H1 (cell line): ENCODE results near the gene GDPD4. TPM values are rescaled to one million over a fixed set of nuclear protein-coding genes. Genes with fewer than 3 reads are reported as not detected.

ENCODE experiments used
- CHD1 ChIP-seq: IDR thresholded peaks from 2 replicates; pipeline ENCODE4 v1.6.1; 2012; ENCODE audit warnings: low read depth, low read length, improper control_type of control experiment
- CTCF ChIP-seq, 3 experiments: IDR thresholded peaks; 1 replicate in 2 of 3; 2 replicates in 1 of 3; pipeline versions ENCODE4 v1.5.1 to v1.6.1; 2011; ENCODE audit warnings: low read length in 3 of 3, mild to moderate bottlenecking in 3 of 3, inconsistent platforms in 2 of 3, low read depth in 1 of 3, moderate library complexity in 1 of 3; ENCODE audit not compliant: insufficient read depth in 1 of 3; ENCODE audit errors: control extremely low read depth in 1 of 3
- TAF7 ChIP-seq: optimal IDR thresholded peaks from 2 replicates; pipeline ENCODE3; 2011; ENCODE audit warnings: low read depth, mild to moderate bottlenecking, inconsistent platforms, low read length, moderate library complexity, borderline replicate concordance
- polyA plus RNA-seq, 7 experiments: library from polyadenylated mRNA; depleted of rRNA in 3 of 7; stranded (reverse) in 5 of 7; unstranded in 2 of 7; fragments of >200 nt in 5 of 7; fragments of 200-250 nt in 2 of 7; gene quantifications; 1 replicate in 5 of 7; 2 replicates in 1 of 7; 4 replicates in 1 of 7; pipeline versions ENCODE4 v1.2.1 to v1.2.3, GENCODE V29; 2011 to 2013; ENCODE audit warnings: missing spikeins in 2 of 7, mixed read lengths in 2 of 7
- total RNA-seq: library from RNA; stranded (reverse); fragmentation: NEBNext Ultra II Directional; extraction: Animal tissue kit (Norgen Biotek cat#: 25700); gene quantifications from 2 replicates; pipeline ENCODE4 v1.2.1, GENCODE V29; 2021

Gene GDPD4
- total and polyA plus RNA-seq, 2 of the 8 experiments (the other 6 are each of a cell fraction or from before 2014, with no cell fraction given), result not detected

GRCh38 chr11:77204754-77205466 is 96.6 kb downstream of the GDPD4 start (continued):
- TF ChIP-seq CTCF (IDR thresholded peaks at IDR 0.05; ENCODE audit: control extremely low read depth in 1 of 3, insufficient read depth in 1 of 3, low read depth in 1 of 3, low read length in 3 of 3) (no peak), CHD1 (no peak), TAF7 (no peak)
